IMR-90 (cell line): ENCODE results near the gene INO80D. TPM values are rescaled to one million over a fixed set of nuclear protein-coding genes. Genes with fewer than 3 reads are reported as not detected.
"Not testable (repeated sequence)": the region's sequence is repeated elsewhere in the genome, so short reads cannot be mapped to it uniquely, and the experiment has no call there.

Experiments used
- ATAC-seq: fragments of 200-7000 bp; cut with Tn5 transposase; 2 replicates; pipeline ENCODE4 v1.9.1; 2020; ENCODE audit warnings: low read depth, mild to moderate bottlenecking, moderate library complexity
- BruUV-seq: library from RNA; stranded (reverse); fragments of 400-500 nt; replicated peaks from 2 replicates; lab custom pipeline; 2021; lab: Mats Ljungman, UMichigan
- CTCF ChIA-PET: fragments of 300-600 bp; formaldehyde crosslinking; extraction: SDS; loops from one replicate; lab custom pipeline; 2021; ENCODE audit warnings: antibody characterized with exemption; lab: Yijun Ruan, JAX
- POLR2A ChIA-PET: fragments of 300-600 bp; sonication (Branson Sonifier 250); formaldehyde crosslinking; loops from one replicate; lab custom pipeline; 2022; ENCODE audit warnings: antibody characterized with exemption; ENCODE audit not compliant: unreplicated experiment; lab: Charles Lee
- DNase-seq: peaks from one replicate; pipeline ENCODE4 v3.0.0; 2013
- H2AFZ ChIP-seq: replicated peaks from 2 replicates; pipeline ENCODE3; 2013; ENCODE audit warnings: low read length, mild to moderate bottlenecking; ENCODE audit not compliant: poor library complexity
- H2AK5ac ChIP-seq: 2 replicates; pipeline ENCODE4 v1.6.1; 2013; ENCODE audit warnings: low read depth, low read length, inconsistent platforms
- H2AK9ac ChIP-seq: replicated peaks from 2 replicates; pipeline ENCODE3; 2013; ENCODE audit warnings: mild to moderate bottlenecking, low read depth, low read length, moderate library complexity; ENCODE audit not compliant: poor library complexity
- H2BK120ac ChIP-seq: 2 replicates; pipeline ENCODE4 v1.6.1; 2013; ENCODE audit warnings: low read depth, low read length, inconsistent platforms
- H2BK15ac ChIP-seq: 3 replicates; pipeline ENCODE4 v1.6.1; 2013; ENCODE audit warnings: low read depth, low read length, inconsistent platforms
- H2BK20ac ChIP-seq: 2 replicates; pipeline ENCODE4 v1.6.1; 2013; ENCODE audit warnings: low read depth, mild to moderate bottlenecking, inconsistent platforms, low read length, moderate library complexity
- H2BK5ac ChIP-seq: 2 replicates; pipeline ENCODE4 v1.6.1; 2013; ENCODE audit warnings: mild to moderate bottlenecking, low read depth, low read length, inconsistent platforms; ENCODE audit not compliant: poor library complexity, severe bottlenecking
- H3K14ac ChIP-seq: replicated peaks from 2 replicates; pipeline ENCODE4 v1.6.1; 2013; ENCODE audit warnings: low read depth, low read length, inconsistent platforms
- H3K18ac ChIP-seq: 2 replicates; pipeline ENCODE4 v1.6.1; 2013; ENCODE audit warnings: low read depth, low read length, control low read depth
- H3K23ac ChIP-seq: 2 replicates; pipeline ENCODE4 v1.6.1; 2013; ENCODE audit warnings: low read depth, low read length, inconsistent platforms
- H3K27ac ChIP-seq: 2 replicates; pipeline ENCODE4 v1.5.1; 2013; ENCODE audit warnings: mild to moderate bottlenecking, control low read depth, low read length; ENCODE audit not compliant: insufficient read depth
- H3K27me3 ChIP-seq: 2 replicates; pipeline ENCODE4 v1.6.1; 2013; ENCODE audit warnings: low read length; ENCODE audit not compliant: control insufficient read depth, insufficient read depth
- H3K36me3 ChIP-seq: 2 replicates; pipeline ENCODE4 v1.6.1; 2013; ENCODE audit warnings: low read length, mixed read lengths; ENCODE audit not compliant: control insufficient read depth, insufficient read depth
- H3K4ac ChIP-seq: 2 replicates; pipeline ENCODE4 v1.6.1; 2013; ENCODE audit warnings: low read depth, low read length, inconsistent platforms
- H3K4me1 ChIP-seq: 2 replicates; pipeline ENCODE4 v1.6.1; 2013; ENCODE audit warnings: low read length, mixed read lengths; ENCODE audit not compliant: control insufficient read depth, insufficient read depth
- H3K4me2 ChIP-seq: 2 replicates; pipeline ENCODE4 v1.6.1; 2013; ENCODE audit warnings: low read depth, mild to moderate bottlenecking, control low read depth, low read length, moderate library complexity
- H3K4me3 ChIP-seq: 2 replicates; pipeline ENCODE4 v1.5.1; 2013; ENCODE audit warnings: low read depth, mild to moderate bottlenecking, control low read depth, low read length, moderate library complexity; ENCODE audit not compliant: insufficient read depth
- H3K56ac ChIP-seq: 2 replicates; pipeline ENCODE4 v1.6.1; 2013; ENCODE audit warnings: low read length, inconsistent platforms; ENCODE audit not compliant: insufficient read depth; ENCODE audit errors: extremely low read depth
- H3K79me1 ChIP-seq, 2 experiments: 2 replicates each; pipeline ENCODE4 v1.6.1; 2013; ENCODE audit warnings: low read length in 2 of 2, inconsistent platforms in 1 of 2, low read depth in 1 of 2
- H3K9ac ChIP-seq: 2 replicates; pipeline ENCODE4 v1.6.1; 2013; ENCODE audit warnings: low read depth, low read length, control low read depth
- H3K9me1 ChIP-seq: 2 replicates; pipeline ENCODE4 v1.6.1; 2013; ENCODE audit warnings: low read length, inconsistent platforms; ENCODE audit not compliant: insufficient read depth
- H3K9me3 ChIP-seq: 2 replicates; pipeline ENCODE4 v1.6.1; 2013; ENCODE audit warnings: low read length; ENCODE audit not compliant: control insufficient read depth, insufficient read depth
- H4K20me1 ChIP-seq: 2 replicates; pipeline ENCODE4 v1.6.1; 2013; ENCODE audit warnings: low read length, inconsistent platforms; ENCODE audit not compliant: insufficient read depth
- H4K5ac ChIP-seq: 2 replicates; pipeline ENCODE4 v1.6.1; 2013; ENCODE audit warnings: mild to moderate bottlenecking, low read depth, low read length, control low read depth
- H4K8ac ChIP-seq, 2 experiments: 2 replicates each; pipeline ENCODE4 v1.6.1; 2013; ENCODE audit warnings: low read depth in 2 of 2, low read length in 2 of 2, control low read depth in 1 of 2, inconsistent platforms in 1 of 2
- H4K91ac ChIP-seq: 2 replicates; pipeline ENCODE4 v1.6.1; 2013; ENCODE audit warnings: low read depth, low read length, inconsistent platforms; ENCODE audit not compliant: insufficient read depth
- WGBS, 2 experiments: methylation state at CpG; one replicate each; pipeline versions ENCODE4 v1.1.5 to v1.1.7; 2013; ENCODE audit warnings: missing lambda C conversion rate in 2 of 2; ENCODE audit not compliant: insufficient read length in 1 of 2; ENCODE audit errors: extremely low coverage in 2 of 2; 5-methylcytosine and 5-hydroxymethylcytosine counted together
- dilution Hi-C: fragments of 300-500 bp; cut with HindIII; formaldehyde crosslinking; loops from one replicate; pipeline ENCODE4 v1.14.3; 2018; ENCODE audit warnings: low sequenced_read_pairs; ENCODE audit not compliant: unreplicated experiment
- in situ Hi-C: fragments of 300-500 bp; cut with MboI; formaldehyde crosslinking; loops from 3 replicates; pipeline ENCODE4 v1.14.3; 2019; ENCODE audit warnings: low sequenced_read_pairs, inconsistent platforms, mixed read lengths
- intact Hi-C: fragments of 100-400 bp; cut with micrococcal nuclease; formaldehyde crosslinking; loops from 2 replicates; pipeline ENCODE4 v1.10.0; 2022
- polyA plus RNA-seq, 3 experiments: library from polyadenylated mRNA; depleted of rRNA; stranded (reverse); fragments of >200 nt; gene quantifications; 2 replicates each; pipeline ENCODE4 v1.2.3, GENCODE V29; 2012; ENCODE audit warnings: low replicate concordance in 1 of 3
- total RNA-seq: library from RNA; depleted of rRNA; stranded (reverse); fragments of >200 nt; gene quantifications from 2 replicates; pipeline ENCODE4 v1.2.3, GENCODE V29; 2012

The INO80D gene
- total and polyA plus RNA-seq, 2 of the 4 experiments (the other 2 are of a cell fraction), result 0.79 to 4.5 TPM

DNA sequence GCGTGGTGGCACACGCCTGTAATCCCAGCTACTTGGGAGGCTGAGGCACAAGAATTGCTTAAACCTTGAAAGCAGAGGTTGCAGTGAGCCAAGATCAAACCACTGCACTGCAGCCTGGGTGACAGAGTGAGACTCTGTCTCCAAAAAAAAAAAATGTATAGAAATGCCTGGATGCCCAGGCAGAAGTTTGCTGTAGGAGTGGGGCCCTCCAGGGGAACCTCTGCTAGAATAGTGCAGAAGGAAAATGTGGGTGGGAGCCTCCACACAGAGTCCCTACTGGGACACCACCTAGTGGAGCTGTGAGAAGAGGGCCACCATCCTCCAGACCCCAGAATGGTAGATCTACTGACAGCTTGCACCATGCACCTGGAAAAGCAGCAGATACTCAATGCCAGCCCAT is 70.2 kb downstream of the INO80D start:
- H2BK20ac ChIP-seq, dilution Hi-C loops, H3K27ac ChIP-seq, H2BK120ac ChIP-seq, H4K20me1 ChIP-seq, BruUV-seq, CTCF ChIA-PET, H3K18ac ChIP-seq, H3K14ac ChIP-seq, H3K4me1 ChIP-seq, H2BK5ac ChIP-seq, DNase-seq, H2AK5ac ChIP-seq, H3K9me1 ChIP-seq, H4K91ac ChIP-seq, H3K9me3 ChIP-seq, H3K56ac ChIP-seq, H4K5ac ChIP-seq, H4K8ac ChIP-seq, H2BK15ac ChIP-seq, H3K27me3 ChIP-seq, H3K9ac ChIP-seq, ATAC-seq, H3K23ac ChIP-seq, in situ Hi-C loops, POLR2A ChIA-PET, H3K79me1 ChIP-seq, intact Hi-C loops, H3K4me3 ChIP-seq, H3K4ac ChIP-seq, H2AFZ ChIP-seq, H3K4me2 ChIP-seq, H2AK9ac ChIP-seq: not testable (repeated sequence)
- peaks cover 19% of the 10 kb centered on the region for H3K36me3 ChIP-seq
- WGBS, 2 experiments, result no CpG with 5 or more reads among the region's 2 CpGs
